ENCODE data around the gene MT1B. TPM values are rescaled to one million over a fixed set of nuclear protein-coding genes. Genes with fewer than 3 reads are reported as not detected.

The MT1B gene
- total RNA-seq, 1 donor from 2014 or later, result not detected

- DNase-seq (ENCODE audit: low spot score), result no peak
Measured at GRCh38 chr16:56683424-56684172, 31.9 kb downstream of the MT1B start.

GRCh38 chr16:56684256-56684925, 32.7 kb downstream of the MT1B start:
- no peak for DNase-seq (ENCODE audit: low spot score)

- DNase-seq (ENCODE audit: low spot score), result no peak
Measured at GRCh38 chr16:56684926-56685590, 33.4 kb downstream of the MT1B start.

- DNase-seq (ENCODE audit: low spot score), result no peak
Measured at GRCh38 chr16:56686758-56687157, 35.1 kb downstream of the MT1B start.

- no peak for DNase-seq (ENCODE audit: low spot score)
Measured at GRCh38 chr16:56688762-56689161, 37.1 kb downstream of the MT1B start.

- no peak for DNase-seq (ENCODE audit: low spot score)
Measured at GRCh38 chr16:56689171-56689570, 37.5 kb downstream of the MT1B start.

- DNase-seq (ENCODE audit: low spot score), result no peak
Measured at GRCh38 chr16:56690420-56691122, 38.9 kb downstream of the MT1B start.

- DNase-seq (ENCODE audit: low spot score), result no peak
Measured at GRCh38 chr16:56691885-56692284, 40.2 kb downstream of the MT1B start.

- peak; percentile 67 for DNase-seq (ENCODE audit: low spot score)
Measured at GRCh38 chr16:56695246-56695645, 43.6 kb downstream of the MT1B start.

- DNase-seq (ENCODE audit: low spot score), result peak; percentile 55
Measured at GRCh38 chr16:56697456-56698155, 45.9 kb downstream of the MT1B start.

- no peak for DNase-seq (ENCODE audit: low spot score)
Measured at GRCh38 chr16:56700195-56700594, 48.5 kb downstream of the MT1B start.

- DNase-seq (ENCODE audit: low spot score), result no peak
Measured at GRCh38 chr16:56700631-56701030, 48.9 kb downstream of the MT1B start.

GRCh38 chr16:56701534-56701933, 49.8 kb downstream of the MT1B start:
- DNase-seq (ENCODE audit: low spot score), result no peak

Other genes with a start within 250 kb of the MT1B start
- 113 TPM for gene AMFR, start 226.3 kb upstream of the MT1B start, total RNA-seq
- gene NUDT21, start 200.6 kb upstream of the MT1B start, total RNA-seq, result 71.1 TPM
- 44.9 TPM for gene OGFOD1, start 200.3 kb upstream of the MT1B start, total RNA-seq
- gene BBS2, start 131.9 kb upstream of the MT1B start, total RNA-seq, result 24.9 TPM
- not detected for gene MT4, start 86.8 kb upstream of the MT1B start, total RNA-seq
- gene MT3, start 62.4 kb upstream of the MT1B start, total RNA-seq, result not detected
- 2,392 TPM for gene MT2A, start 43.3 kb upstream of the MT1B start, total RNA-seq
- gene MT1E, start 26.1 kb upstream of the MT1B start, total RNA-seq, result 410 TPM
- gene MT1M, start 19.2 kb upstream of the MT1B start, total RNA-seq, result 367 TPM
- 769 TPM for gene MT1A, start 13.2 kb upstream of the MT1B start, total RNA-seq
- 11.8 TPM for gene MT1F, start 6.1 kb downstream of the MT1B start, total RNA-seq
- 41.5 TPM for gene MT1G, start 16.2 kb downstream of the MT1B start, total RNA-seq
- 0.58 TPM for gene MT1H, start 17.9 kb downstream of the MT1B start, total RNA-seq
- gene MT1X, start 30.6 kb downstream of the MT1B start, total RNA-seq, result 971 TPM
- 52.7 TPM for gene NUP93, start 78.2 kb downstream of the MT1B start, total RNA-seq
- not detected for gene SLC12A3, start 213.3 kb downstream of the MT1B start, total RNA-seq

All from mesenteric fat pad (tissue), 1 donor.